ENCODE measurements around the gene CD99L2.
"Not testable (repeated sequence)": the region's sequence is repeated elsewhere in the genome, so short reads cannot be mapped to it uniquely, and the experiment has no call there.

CD99L2 gene

GRCh38 chrX:150854856-150855255, 43.6 kb downstream of the CD99L2 start:
- DNase-seq (ENCODE audit: low read depth) = no peak

DNA sequence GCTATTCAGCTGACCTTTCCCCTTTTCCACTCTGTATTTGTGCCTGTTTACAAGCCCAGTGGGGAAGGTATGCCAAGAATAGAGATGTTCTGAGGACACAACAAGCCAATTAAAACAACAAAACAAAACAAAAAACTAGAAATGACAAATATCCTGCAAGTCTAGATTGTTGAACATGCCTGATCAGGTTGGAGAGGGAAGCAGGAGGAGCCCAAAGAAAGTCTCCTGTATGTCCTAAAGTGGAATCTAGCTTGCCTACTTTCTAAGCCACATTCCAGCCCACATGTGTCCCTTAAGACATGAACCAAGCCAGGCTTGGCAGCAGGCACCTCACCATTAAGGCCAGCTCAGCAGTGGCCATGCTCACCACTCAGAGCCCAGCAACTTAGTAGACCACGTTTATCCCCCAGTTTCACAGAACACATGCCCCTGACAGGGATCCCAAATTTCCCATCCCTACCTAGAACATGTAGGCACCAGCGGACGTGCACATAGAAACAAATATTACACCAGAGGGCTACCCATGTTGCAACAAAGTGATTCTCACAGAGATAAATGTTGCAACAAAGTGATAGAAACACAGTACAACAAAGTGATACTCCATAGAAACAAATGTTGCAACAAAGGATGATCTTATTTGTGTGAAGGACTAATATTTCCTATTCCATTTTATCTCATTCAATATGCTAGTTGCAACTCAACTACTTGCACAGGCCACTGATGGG, 48.3 kb downstream of the CD99L2 start:
- no peak for DNase-seq (ENCODE audit: low read depth)

GRCh38 chrX:150849486-150849885, 49.0 kb downstream of the CD99L2 start:
- no peak for DNase-seq (ENCODE audit: low read depth)

DNA sequence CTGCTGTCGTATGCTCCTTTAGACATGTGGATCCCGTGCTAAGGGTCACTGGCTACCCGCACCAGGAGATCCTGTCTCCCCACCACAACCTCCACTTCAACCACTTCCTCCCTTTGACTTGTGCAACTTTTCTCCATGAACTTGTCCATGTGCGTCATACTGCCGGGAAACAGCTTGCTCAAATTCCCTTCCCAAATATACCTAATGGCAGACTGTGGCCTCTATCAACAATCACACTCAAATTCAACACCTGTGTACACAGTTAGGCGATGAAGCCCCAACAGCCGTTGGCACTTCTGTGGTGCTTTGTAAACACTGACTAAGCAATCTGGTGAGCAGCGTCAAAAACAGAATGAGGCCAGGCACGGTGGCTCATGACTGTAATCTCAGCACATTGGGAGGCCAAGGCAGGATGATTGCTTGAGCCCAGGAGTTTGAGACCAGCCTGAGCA, 49.5 kb downstream of the CD99L2 start:
- peak; percentile 1 for DNase-seq (ENCODE audit: low read depth)

GRCh38 chrX:150847088-150847487, 51.4 kb downstream of the CD99L2 start:
- no peak for DNase-seq (ENCODE audit: low read depth)

DNA sequence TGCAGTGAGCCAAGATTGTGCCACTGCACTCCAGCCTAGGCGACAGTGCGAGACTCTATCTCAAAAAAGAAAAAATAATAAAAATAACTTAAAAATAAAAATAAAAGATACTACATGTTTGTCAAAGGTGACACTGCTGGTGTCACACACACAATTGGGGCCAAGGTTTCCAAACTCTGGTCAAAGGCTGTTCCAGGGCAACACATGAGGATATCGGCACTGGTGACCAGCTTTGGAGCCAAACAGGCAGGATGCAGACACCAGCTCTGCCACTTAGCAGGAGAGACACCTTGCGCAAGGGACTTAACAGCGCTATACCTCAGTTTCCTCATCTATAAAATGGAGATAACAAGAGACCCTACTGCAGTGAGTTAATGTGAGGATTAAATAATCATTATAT, 52.3 kb downstream of the CD99L2 start:
- no peak for DNase-seq (ENCODE audit: low read depth)

- no peak for DNase-seq (ENCODE audit: low read depth)
Measured at GRCh38 chrX:150845091-150845490, 53.4 kb downstream of the CD99L2 start.

DNA sequence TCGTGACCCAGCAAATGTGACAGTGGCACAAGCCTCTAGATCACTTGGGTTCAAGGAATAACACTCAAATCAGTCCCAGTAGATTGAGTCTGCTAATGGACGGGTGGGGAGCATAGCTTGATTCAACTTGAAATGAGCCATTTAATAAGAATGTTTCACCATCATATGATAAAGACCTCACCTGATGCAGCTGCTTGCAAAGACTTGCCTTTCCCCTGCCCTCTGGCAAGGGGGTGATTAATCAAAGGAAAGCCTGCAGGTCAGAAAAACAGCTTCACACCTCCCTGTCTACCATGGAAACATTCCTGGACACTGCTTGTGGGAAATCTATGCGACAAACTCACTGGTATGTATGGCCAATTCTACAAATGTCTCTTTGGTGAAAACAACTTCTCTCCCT, 54.5 kb downstream of the CD99L2 start:
- no peak for DNase-seq (ENCODE audit: low read depth)

DNA sequence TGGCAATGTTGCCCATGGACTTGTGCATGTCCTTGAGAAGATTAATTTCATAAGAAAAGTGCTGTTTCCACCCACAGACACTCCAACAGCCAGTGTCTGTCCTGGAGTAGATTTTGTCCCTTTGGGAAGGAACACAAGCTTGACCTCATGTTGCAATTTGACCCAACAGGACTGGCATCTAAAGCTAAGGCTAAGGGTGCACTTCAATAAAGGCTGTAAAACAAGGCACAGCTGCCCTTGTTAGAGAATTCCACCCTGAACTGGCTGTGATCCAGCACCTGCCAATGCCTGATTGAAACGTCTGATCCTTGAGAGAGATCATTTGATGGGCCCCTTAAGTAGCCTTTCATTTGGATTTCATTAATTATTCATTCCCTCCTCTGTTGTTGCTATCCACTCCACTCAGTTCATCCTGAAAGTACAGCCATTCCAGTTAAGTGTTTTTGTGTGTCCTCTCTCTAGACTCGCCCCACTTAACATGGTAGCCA, 56.2 kb downstream of the CD99L2 start:
- DNase-seq (ENCODE audit: low read depth) = no peak

- no peak for DNase-seq (ENCODE audit: low read depth)
Measured at GRCh38 chrX:150841456-150842197, 56.8 kb downstream of the CD99L2 start.

DNA sequence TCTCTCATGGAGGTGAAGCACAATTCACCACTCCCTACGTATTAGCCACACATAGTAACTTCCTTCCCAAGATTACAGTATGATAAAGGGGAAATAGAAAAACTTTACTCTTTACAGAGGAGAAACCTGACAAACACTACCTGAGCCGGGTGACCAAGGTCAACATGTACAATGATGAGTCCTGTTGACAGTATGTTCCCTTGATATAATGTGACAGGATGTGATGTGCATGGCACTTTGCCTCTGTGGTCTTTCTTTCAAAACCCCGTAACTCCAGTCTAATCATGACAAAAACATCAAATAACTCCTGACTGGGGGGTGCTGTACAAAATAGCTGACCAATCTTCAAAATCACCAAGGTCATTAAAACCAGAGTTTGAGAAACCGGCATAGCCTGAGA, 60.6 kb downstream of the CD99L2 start:
- DNase-seq (ENCODE audit: low read depth) = no peak

DNA sequence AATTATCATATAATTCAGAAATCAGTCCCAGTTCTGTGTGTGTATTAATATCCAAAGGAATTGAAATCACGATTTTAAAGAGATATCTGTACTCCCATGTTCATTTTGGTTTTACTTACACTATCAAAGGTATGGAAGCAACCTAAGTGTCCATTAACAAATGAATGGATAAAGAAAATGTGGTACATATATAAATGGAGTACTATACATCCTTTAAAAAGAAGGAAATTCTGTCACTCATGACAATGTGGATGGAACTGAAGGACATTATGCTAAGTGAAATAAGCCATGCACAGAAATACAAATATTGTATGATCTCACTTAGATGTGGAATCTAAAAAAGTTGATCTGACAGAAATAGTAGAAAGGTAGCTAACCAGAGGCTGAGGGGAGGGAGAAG, 63.8 kb downstream of the CD99L2 start:
- no peak for DNase-seq (ENCODE audit: low read depth)

DNA sequence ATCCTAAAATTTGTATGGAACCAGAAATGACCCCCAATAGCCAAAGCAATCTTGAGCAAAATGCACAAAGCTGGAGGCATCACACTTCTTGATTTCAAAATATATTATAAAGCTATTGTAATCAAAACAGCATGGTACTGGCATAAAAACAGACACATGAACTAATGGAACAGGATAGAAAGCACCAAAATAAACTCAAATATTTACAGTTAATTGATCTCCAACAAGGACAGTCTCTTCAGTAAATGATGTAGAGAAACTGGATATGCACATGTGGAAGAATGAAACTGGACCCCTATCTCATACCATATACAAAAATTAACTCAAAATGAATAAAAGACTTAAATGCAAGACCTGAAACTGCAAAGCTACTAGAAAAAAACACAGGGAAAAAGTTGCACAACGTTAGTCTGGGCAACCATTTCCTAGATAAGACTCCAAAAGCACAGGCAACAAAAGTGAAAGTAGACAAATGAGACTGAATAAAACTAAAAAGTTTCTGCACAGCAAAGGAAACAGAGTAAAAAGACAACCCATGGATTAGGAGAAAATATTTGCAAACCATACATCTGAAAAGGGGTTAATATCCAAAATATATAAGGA, 64.9 kb downstream of the CD99L2 start:
- DNase-seq (ENCODE audit: low read depth) = no peak

DNA sequence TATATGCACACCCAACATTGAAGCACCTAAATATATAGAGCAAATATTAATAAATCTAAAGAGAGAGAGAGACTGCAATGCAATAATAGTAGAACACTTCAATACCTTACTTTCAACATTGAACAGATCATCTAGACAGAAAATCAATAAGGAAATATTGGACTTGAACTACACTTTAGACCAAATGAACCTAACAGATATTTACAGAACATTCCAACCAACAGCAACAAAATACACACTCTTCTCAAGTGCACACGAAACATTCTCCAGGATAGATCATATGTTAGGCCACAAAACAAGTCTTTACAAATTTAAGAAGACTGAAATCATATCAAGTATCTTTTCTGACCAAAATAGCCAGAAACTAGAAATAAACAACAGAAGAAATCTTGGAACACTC, 66.6 kb downstream of the CD99L2 start:
- DNase-seq (ENCODE audit: low read depth) = no peak

GRCh38 chrX:150828785-150829184, 69.7 kb downstream of the CD99L2 start:
- no peak for DNase-seq (ENCODE audit: low read depth)

GRCh38 chrX:150824352-150824751, 74.1 kb downstream of the CD99L2 start:
- not testable (repeated sequence) for DNase-seq (ENCODE audit: low read depth)

DNA sequence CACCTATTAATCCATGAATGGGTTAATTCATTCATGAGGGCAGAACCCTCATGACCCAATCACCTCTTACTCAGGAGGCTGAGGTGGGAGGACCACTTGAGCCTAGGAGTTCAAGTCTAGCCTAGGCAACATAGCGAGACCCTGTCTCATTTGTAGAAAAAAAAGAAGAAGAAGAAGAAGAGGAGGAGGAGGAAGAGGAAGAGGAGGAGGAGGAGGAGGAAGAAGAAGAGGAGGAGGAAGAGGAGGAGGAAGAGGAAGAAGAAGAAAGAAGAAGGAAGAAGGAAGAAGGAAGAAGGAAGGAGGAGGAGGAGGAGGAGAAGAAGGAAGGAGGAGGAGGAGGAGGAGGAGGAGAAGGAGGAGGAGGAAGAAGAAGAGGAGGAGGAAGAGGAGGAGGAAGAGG, 74.6 kb downstream of the CD99L2 start:
- not testable (repeated sequence) for DNase-seq (ENCODE audit: low read depth)

- no peak for DNase-seq (ENCODE audit: low read depth)
Measured at GRCh38 chrX:150821971-150822370, 76.5 kb downstream of the CD99L2 start.

GRCh38 chrX:150813922-150814321, 84.5 kb downstream of the CD99L2 start:
- no peak for DNase-seq (ENCODE audit: low read depth)

DNA sequence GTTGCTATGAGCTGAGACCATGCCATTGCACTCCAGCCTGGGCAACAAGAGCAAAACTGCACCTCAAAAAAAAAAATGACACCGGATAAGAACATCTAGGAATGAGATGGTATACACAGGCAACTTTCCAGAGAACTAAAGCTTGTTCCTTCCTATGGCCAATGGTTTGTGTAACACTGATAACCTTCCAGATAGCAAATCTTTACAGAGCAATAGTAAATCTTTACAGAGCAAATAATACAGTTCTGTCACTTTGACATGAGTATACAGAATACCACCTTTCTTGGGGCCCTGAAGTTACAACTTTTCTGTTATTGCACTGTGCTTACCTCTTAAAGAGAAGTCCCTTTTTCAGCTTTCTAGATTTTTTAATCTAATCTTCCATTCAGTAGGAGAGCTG, 91.6 kb downstream of the CD99L2 start:
- no peak for DNase-seq (ENCODE audit: low read depth)

DNA sequence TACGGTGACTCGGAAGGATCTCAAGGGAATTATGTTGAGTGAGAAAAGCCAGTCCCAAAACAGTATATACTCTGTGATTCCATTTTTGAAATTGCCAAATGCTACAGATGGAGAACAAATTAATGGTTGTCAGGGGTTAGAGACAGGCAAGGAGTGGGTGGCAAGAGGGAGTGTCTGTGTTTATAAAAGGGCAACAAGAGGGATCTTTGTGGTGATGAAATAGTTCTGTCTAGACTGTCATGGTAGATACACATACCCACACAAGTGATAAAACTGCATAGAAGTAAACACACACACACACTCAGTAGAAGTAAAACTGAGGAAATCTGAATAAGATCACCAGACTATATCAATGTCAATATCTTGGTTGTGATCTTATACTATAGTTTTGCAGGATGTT, 92.7 kb downstream of the CD99L2 start:
- no peak for DNase-seq (ENCODE audit: low read depth)

DNA sequence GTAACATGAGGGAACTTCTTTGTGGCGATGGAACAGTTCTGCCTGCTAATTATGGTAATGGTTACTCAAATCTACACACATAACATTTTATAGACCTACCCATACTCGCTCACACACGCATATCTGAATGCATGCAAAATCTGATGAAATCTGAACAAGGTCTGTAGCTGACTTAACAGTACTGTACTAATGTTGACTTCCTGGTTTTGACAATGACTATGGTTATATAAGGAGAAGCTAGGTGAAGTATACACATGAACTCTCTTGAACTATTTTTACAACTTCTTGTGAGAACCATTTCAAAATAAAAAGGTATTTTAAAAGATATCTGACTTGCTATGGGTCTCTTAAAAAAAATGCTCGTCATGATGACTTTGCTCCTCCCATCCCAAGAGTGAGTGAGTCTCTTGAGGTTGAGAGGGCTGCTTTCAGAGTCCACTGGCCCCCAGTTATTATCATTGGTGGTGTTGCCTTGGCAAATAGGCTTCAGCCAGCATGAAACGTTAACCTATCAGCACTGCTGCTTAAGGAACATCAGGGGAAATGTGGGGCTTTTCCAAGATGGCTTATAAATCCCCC, 105.4 kb downstream of the CD99L2 start:
- no peak for DNase-seq (ENCODE audit: low read depth)

GRCh38 chrX:150790021-150790420, 108.4 kb downstream of the CD99L2 start:
- no peak for DNase-seq (ENCODE audit: low read depth)
